ENCODE measurements around the gene IGF1R.

The IGF1R gene

DNA sequence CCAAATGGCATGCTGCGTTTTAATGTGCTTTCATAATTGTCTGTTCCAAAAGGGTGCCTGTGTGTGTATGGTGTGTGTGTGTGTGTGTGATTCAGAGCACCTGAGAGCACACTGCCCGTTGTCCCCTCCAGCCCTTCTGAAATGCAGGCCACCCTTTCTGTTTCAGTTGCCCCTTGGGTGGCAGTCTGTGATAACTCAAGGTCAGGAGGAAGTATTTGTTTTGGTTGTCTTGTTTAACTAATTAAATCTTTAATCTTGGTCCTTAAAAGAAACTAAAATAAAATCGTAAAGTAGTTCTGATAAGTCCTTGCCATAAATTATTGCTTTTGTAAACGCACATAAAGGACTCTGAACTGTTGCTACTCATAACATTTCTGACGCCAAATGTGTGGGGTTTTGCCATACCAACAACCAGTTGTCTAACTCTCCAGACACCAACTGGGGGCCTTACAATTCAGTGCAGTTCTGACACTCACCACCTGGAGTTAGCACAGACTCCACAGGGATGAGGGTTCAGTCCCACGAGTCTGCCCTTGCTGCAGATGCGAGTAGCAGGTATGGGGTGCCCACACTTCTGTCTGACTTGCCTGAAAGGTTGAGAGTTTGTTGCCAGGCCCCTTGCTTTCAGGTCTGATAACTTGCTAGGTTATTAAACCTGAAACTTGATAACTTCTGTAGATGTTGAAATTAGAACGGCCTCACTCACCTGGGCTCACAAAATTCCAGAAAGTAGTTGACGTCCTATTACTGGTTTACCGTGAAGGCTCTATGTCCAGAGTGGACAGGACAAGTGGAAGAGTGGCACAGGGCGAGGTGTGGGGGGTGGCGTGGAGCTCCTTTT lies 157.3 kb downstream of the IGF1R start:
- no peaks in the 10 kb centered on the region for H3K27me3 ChIP-seq (ENCODE audit: low read depth, low read length)
- H3K4me3 ChIP-seq (ENCODE audit: low read depth in 1 of 2, low read length in 2 of 2), result no peak overlapping the region
- H3K9me3 ChIP-seq (ENCODE audit: control insufficient read depth in 1 of 2, low read length in 2 of 2), result no peaks in the 10 kb centered on the region
- H3K4me1 ChIP-seq (ENCODE audit: control insufficient read depth in 1 of 2, insufficient read depth in 2 of 2, low read length in 2 of 2), result peaks cover 12 to 30% of the 10 kb centered on the region in 2 donors
- H3K36me3 ChIP-seq (ENCODE audit: control insufficient read depth in 1 of 2, insufficient read depth in 2 of 2, low read length in 2 of 2), result no peaks in the 10 kb centered on the region
- H3K27ac ChIP-seq (ENCODE audit: low read length), result no peak overlapping the region

DNA sequence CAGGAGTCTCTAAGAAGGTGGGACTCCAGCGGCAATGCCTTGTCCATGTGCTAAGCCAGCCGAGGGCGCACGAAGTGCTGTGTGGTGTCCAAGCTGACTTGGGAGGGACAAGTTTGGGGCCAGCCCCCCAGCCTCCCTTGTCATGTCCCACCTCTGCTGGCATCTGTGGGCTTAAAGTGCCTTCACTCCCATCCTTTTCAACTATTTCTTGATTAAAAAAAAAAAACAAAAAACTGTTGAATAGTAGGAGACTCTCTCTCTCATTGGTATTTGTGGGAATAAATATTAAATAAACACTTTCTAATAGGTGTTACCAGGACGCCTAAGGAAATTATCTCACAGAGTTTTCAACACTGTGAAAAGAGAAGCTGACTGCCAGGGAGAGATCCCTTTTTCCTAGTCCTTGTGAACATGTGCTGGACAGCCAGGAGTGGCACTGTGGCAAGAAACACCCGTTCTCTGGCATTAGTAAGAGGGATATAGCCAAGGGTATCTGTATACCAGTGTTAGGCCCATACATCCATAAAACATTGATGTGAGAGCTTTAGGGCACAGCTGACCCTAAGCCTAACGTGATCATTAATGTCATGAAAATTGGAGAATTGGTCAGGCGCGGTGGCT lies 158.0 kb downstream of the IGF1R start:
- Histone ChIP-seq H3K27me3 (ENCODE audit: low read depth, low read length) (no peaks in the 10 kb centered on the region), H3K4me1 (ENCODE audit: control insufficient read depth in 1 of 2, insufficient read depth in 2 of 2, low read length in 2 of 2) (peaks cover 5 to 23% of the 10 kb centered on the region in 2 donors), H3K9me3 (ENCODE audit: control insufficient read depth in 1 of 2, low read length in 2 of 2) (no peaks in the 10 kb centered on the region), H3K27ac (ENCODE audit: low read length) (no peak overlapping the region), H3K4me3 (ENCODE audit: low read depth in 1 of 2, low read length in 2 of 2) (no peak overlapping the region), H3K36me3 (ENCODE audit: control insufficient read depth in 1 of 2, insufficient read depth in 2 of 2, low read length in 2 of 2) (no peaks in the 10 kb centered on the region)

DNA sequence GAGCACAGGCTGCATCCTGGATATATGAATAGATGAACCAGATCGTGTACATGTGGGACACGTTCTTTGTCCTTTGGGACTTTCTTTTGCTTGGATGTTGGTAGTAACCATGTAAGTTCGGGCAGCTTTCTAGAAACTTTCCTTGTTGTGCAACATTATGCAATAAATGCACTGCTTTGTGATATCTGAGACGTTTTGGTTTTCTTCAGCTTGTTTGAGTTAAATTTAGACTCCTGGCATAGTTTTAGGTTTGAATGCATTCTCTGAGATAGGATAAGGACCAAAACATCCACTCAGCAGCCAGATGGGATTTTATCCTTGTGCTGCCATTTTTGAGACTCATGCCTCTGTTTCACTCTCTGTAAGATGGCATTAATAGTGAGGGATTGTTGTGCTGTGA lies 158.9 kb downstream of the IGF1R start:
- H3K27ac ChIP-seq (ENCODE audit: low read length), result no peak overlapping the region
- no peaks in the 10 kb centered on the region for H3K36me3 ChIP-seq (ENCODE audit: control insufficient read depth in 1 of 2, insufficient read depth in 2 of 2, low read length in 2 of 2)
- H3K9me3 ChIP-seq (ENCODE audit: control insufficient read depth in 1 of 2, low read length in 2 of 2), result no peaks in the 10 kb centered on the region
- no peak overlapping the region for H3K4me3 ChIP-seq (ENCODE audit: low read depth in 1 of 2, low read length in 2 of 2)
- peaks cover 0 to 15% of the 10 kb centered on the region in 2 donors for H3K4me1 ChIP-seq (ENCODE audit: control insufficient read depth in 1 of 2, insufficient read depth in 2 of 2, low read length in 2 of 2)
- H3K27me3 ChIP-seq (ENCODE audit: low read depth, low read length), result no peaks in the 10 kb centered on the region

- H3K27me3 ChIP-seq (ENCODE audit: low read depth, low read length), result no peaks in the 10 kb centered on the region
- peaks cover 0 to 15% of the 10 kb centered on the region in 2 donors for H3K4me1 ChIP-seq (ENCODE audit: control insufficient read depth in 1 of 2, insufficient read depth in 2 of 2, low read length in 2 of 2)
- H3K27ac ChIP-seq (ENCODE audit: low read length), result no peak overlapping the region
- no peak overlapping the region for H3K4me3 ChIP-seq (ENCODE audit: low read depth in 1 of 2, low read length in 2 of 2)
- H3K36me3 ChIP-seq (ENCODE audit: control insufficient read depth in 1 of 2, insufficient read depth in 2 of 2, low read length in 2 of 2), result no peaks in the 10 kb centered on the region
- H3K9me3 ChIP-seq (ENCODE audit: control insufficient read depth in 1 of 2, low read length in 2 of 2), result no peaks in the 10 kb centered on the region
These were observed 160.9 kb downstream of the IGF1R start for GRCh38 chr15:98809273-98809672.

GRCh38 chr15:98812716-98813446 lies 164.5 kb downstream of the IGF1R start:
- H3K4me1 ChIP-seq (ENCODE audit: control insufficient read depth in 1 of 2, insufficient read depth in 2 of 2, low read length in 2 of 2), result peaks cover 0 to 6% of the 10 kb centered on the region in 2 donors
- no peak overlapping the region for H3K27ac ChIP-seq (ENCODE audit: low read length)
- no peaks in the 10 kb centered on the region for H3K27me3 ChIP-seq (ENCODE audit: low read depth, low read length)
- H3K4me3 ChIP-seq (ENCODE audit: low read depth in 1 of 2, low read length in 2 of 2), result no peak overlapping the region
- H3K36me3 ChIP-seq (ENCODE audit: control insufficient read depth in 1 of 2, insufficient read depth in 2 of 2, low read length in 2 of 2), result no peaks in the 10 kb centered on the region
- H3K9me3 ChIP-seq (ENCODE audit: control insufficient read depth in 1 of 2, low read length in 2 of 2), result no peaks in the 10 kb centered on the region

GRCh38 chr15:98813951-98814350 lies 165.6 kb downstream of the IGF1R start:
- peaks cover 0 to 4% of the 10 kb centered on the region in 2 donors for H3K4me1 ChIP-seq (ENCODE audit: control insufficient read depth in 1 of 2, insufficient read depth in 2 of 2, low read length in 2 of 2)
- no peaks in the 10 kb centered on the region for H3K27me3 ChIP-seq (ENCODE audit: low read depth, low read length)
- no peaks in the 10 kb centered on the region for H3K36me3 ChIP-seq (ENCODE audit: control insufficient read depth in 1 of 2, insufficient read depth in 2 of 2, low read length in 2 of 2)
- H3K27ac ChIP-seq (ENCODE audit: low read length), result no peak overlapping the region
- no peak overlapping the region for H3K4me3 ChIP-seq (ENCODE audit: low read depth in 1 of 2, low read length in 2 of 2)
- no peaks in the 10 kb centered on the region for H3K9me3 ChIP-seq (ENCODE audit: control insufficient read depth in 1 of 2, low read length in 2 of 2)

GRCh38 chr15:98815207-98815606 lies 166.9 kb downstream of the IGF1R start:
- Histone ChIP-seq H3K27ac (ENCODE audit: low read length) (no peak overlapping the region), H3K4me1 (ENCODE audit: control insufficient read depth in 1 of 2, insufficient read depth in 2 of 2, low read length in 2 of 2) (peaks cover 0 to 4% of the 10 kb centered on the region in 2 donors), H3K9me3 (ENCODE audit: control insufficient read depth in 1 of 2, low read length in 2 of 2) (no peaks in the 10 kb centered on the region), H3K36me3 (ENCODE audit: control insufficient read depth in 1 of 2, insufficient read depth in 2 of 2, low read length in 2 of 2) (no peaks in the 10 kb centered on the region), H3K27me3 (ENCODE audit: low read depth, low read length) (no peaks in the 10 kb centered on the region), H3K4me3 (ENCODE audit: low read depth in 1 of 2, low read length in 2 of 2) (no peak overlapping the region)

- Histone ChIP-seq H3K36me3 (ENCODE audit: control insufficient read depth in 1 of 2, insufficient read depth in 2 of 2, low read length in 2 of 2) (no peaks in the 10 kb centered on the region), H3K27me3 (ENCODE audit: low read depth, low read length) (no peaks in the 10 kb centered on the region), H3K4me3 (ENCODE audit: low read depth in 1 of 2, low read length in 2 of 2) (no peak overlapping the region), H3K9me3 (ENCODE audit: control insufficient read depth in 1 of 2, low read length in 2 of 2) (no peaks in the 10 kb centered on the region), H3K4me1 (ENCODE audit: control insufficient read depth in 1 of 2, insufficient read depth in 2 of 2, low read length in 2 of 2) (peaks cover 0 to 4% of the 10 kb centered on the region in 2 donors), H3K27ac (ENCODE audit: low read length) (no peak overlapping the region)
These were observed 169.4 kb downstream of the IGF1R start for GRCh38 chr15:98817745-98818144.

- Histone ChIP-seq H3K9me3 (ENCODE audit: control insufficient read depth in 1 of 2, low read length in 2 of 2) (peaks cover 0 to under 1% of the 10 kb centered on the region in 2 donors), H3K4me1 (ENCODE audit: control insufficient read depth in 1 of 2, insufficient read depth in 2 of 2, low read length in 2 of 2) (peaks cover 0 to 10% of the 10 kb centered on the region in 2 donors), H3K27me3 (ENCODE audit: low read depth, low read length) (no peaks in the 10 kb centered on the region), H3K4me3 (ENCODE audit: low read depth in 1 of 2, low read length in 2 of 2) (no peak overlapping the region), H3K36me3 (ENCODE audit: control insufficient read depth in 1 of 2, insufficient read depth in 2 of 2, low read length in 2 of 2) (no peaks in the 10 kb centered on the region), H3K27ac (ENCODE audit: low read length) (no peak overlapping the region)
These were observed 174.7 kb downstream of the IGF1R start for GRCh38 chr15:98823012-98823458.

DNA sequence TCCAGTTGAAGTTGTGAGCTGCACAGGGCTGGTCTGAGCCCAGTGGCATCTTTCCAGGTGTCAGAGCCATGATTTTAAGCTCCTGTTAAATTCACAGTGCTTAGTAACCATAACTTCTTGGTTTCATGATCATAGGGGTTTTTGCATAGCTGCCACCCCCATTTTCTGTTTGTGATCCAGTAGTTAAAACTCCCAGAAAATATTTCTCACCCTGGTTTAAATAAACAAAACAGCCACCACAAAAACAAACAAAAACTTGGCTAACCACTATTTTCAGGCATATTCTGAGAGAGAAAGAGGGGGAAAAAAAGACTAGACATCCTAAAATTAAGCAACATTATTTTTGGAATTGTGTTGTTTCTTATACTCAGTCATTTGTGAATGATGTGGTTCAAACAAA lies 175.3 kb downstream of the IGF1R start:
- Histone ChIP-seq H3K9me3 (ENCODE audit: control insufficient read depth in 1 of 2, low read length in 2 of 2) (peaks cover 0 to 5% of the 10 kb centered on the region in 2 donors), H3K4me3 (ENCODE audit: low read depth in 1 of 2, low read length in 2 of 2) (no peak overlapping the region), H3K27ac (ENCODE audit: low read length) (no peak overlapping the region), H3K4me1 (ENCODE audit: control insufficient read depth in 1 of 2, insufficient read depth in 2 of 2, low read length in 2 of 2) (peaks cover 0 to 10% of the 10 kb centered on the region in 2 donors), H3K27me3 (ENCODE audit: low read depth, low read length) (no peaks in the 10 kb centered on the region), H3K36me3 (ENCODE audit: control insufficient read depth in 1 of 2, insufficient read depth in 2 of 2, low read length in 2 of 2) (no peaks in the 10 kb centered on the region)

- Histone ChIP-seq H3K4me1 (ENCODE audit: control insufficient read depth in 1 of 2, insufficient read depth in 2 of 2, low read length in 2 of 2) (peaks cover 0 to 10% of the 10 kb centered on the region in 2 donors), H3K4me3 (ENCODE audit: low read depth in 1 of 2, low read length in 2 of 2) (no peak overlapping the region), H3K36me3 (ENCODE audit: control insufficient read depth in 1 of 2, insufficient read depth in 2 of 2, low read length in 2 of 2) (no peaks in the 10 kb centered on the region), H3K9me3 (ENCODE audit: control insufficient read depth in 1 of 2, low read length in 2 of 2) (peaks cover 4 to 9% of the 10 kb centered on the region in 2 donors), H3K27me3 (ENCODE audit: low read depth, low read length) (no peaks in the 10 kb centered on the region), H3K27ac (ENCODE audit: low read length) (no peak overlapping the region)
These were observed 176.3 kb downstream of the IGF1R start for GRCh38 chr15:98824595-98824994.

Measured in muscle layer of duodenum (tissue), 2 donors.